Testis (tissue), 3 donors: Measurements from ENCODE around the gene LRRC8C. TPM values are rescaled to one million over a fixed set of nuclear protein-coding genes. Genes with fewer than 3 reads are reported as not detected.

Source experiments
- DNase-seq: peaks from one replicate; pipeline ENCODE4 v3.0.0-alpha.2; 2019
- H3K27ac ChIP-seq, 2 donors: fragments of 200-600 bp; sonication (generic); one replicate each; pipeline ENCODE4 v1.5.1; 2019
- H3K27me3 ChIP-seq: fragments of 200-600 bp; sonication (generic); one replicate; pipeline ENCODE4 v1.5.1; 2019
- H3K36me3 ChIP-seq: fragments of 200-600 bp; sonication (generic); one replicate; pipeline ENCODE4 v1.5.1; 2017; ENCODE audit warnings: low read depth; ENCODE audit errors: missing control alignments
- H3K4me1 ChIP-seq: fragments of 200-600 bp; sonication (generic); one replicate; pipeline ENCODE4 v1.5.1; 2019
- H3K4me3 ChIP-seq, 2 donors: fragments of 200-600 bp; sonication (generic); one replicate each; pipeline ENCODE4 v1.5.1; 2017 to 2019
- H3K9me3 ChIP-seq: fragments of 200-600 bp; sonication (generic); one replicate; pipeline ENCODE4 v1.5.1; 2017
- POLR2A ChIP-seq: fragments of 450-650 bp; IDR thresholded peaks from one replicate; pipeline ENCODE4 v1.6.1; 2017; ENCODE audit warnings: antibody characterized with exemption, mild to moderate bottlenecking, moderate library complexity
- WGBS, 2 donors: methylation state at CpG; one replicate each; pipeline ENCODE4 v1.1.5; 2018; 5-methylcytosine and 5-hydroxymethylcytosine counted together
- intact Hi-C: fragments of 100-400 bp; cut with DNase I; formaldehyde crosslinking; loops from one replicate; pipeline ENCODE4 v1.15.1; 2023; ENCODE audit warnings: low total_unique reads
- polyA plus RNA-seq: library from polyadenylated mRNA; stranded (reverse); fragments of 350-450 nt; fragmentation: Illumina TruSeq; extraction: RNeasy Lipid Tissue Mini Kit (QIAGEN cat#74804); gene quantifications from one replicate; pipeline ENCODE4 v1.2.3, GENCODE V29; 2014; ENCODE audit warnings: low read depth, low replicate concordance; ENCODE audit not compliant: insufficient read depth
- total RNA-seq, 2 donors: library from RNA; depleted of rRNA; stranded (reverse); fragments of >200 nt; gene quantifications; one replicate each; pipeline ENCODE4 v1.2.3, GENCODE V29; 2016
- TF ChIP-seq, protein P1 (sequence below), 3 experiments: fragments of 450-650 bp in 2 of 3; fragments of 200-600 bp in 1 of 3; sonication (generic) in 1 of 3; IDR thresholded peaks; one replicate each; pipeline ENCODE4 v1.5.1; 2016 to 2019; ENCODE audit warnings: antibody characterized with exemption in 3 of 3, mild to moderate bottlenecking in 2 of 3, moderate library complexity in 1 of 3

Gene LRRC8C
- total and polyA plus RNA-seq, 3 donors from 2014 or later = 8.2 to 19.8 (median 16.2) TPM

DNA sequence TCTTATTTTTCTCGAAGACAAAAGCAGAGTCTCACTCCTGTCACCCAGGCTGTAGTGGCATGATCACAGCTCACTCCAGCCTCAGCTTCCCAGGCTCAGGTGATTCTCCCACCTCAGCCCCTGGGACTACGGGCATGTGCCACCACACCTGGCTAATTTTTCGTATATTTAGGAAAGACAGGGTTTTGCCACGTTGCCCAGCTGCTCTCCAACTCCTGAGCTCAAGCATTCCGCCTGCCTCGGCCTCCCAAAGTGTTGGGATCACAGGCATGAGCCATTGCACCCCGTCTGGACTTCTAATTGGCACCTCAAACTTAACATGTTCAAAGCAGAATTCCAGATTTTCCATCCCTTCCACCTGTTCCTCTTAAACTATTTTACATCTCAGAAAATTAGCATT lies 19.0 kb upstream of the LRRC8C start:
- intact Hi-C loops = no loop called here
- no peak for DNase-seq
- Histone ChIP-seq H3K4me3 (no peak overlapping the region), H3K4me1 (peaks cover 13% of the 10 kb centered on the region), H3K27me3 (no peaks in the 10 kb centered on the region), H3K9me3 (no peaks in the 10 kb centered on the region), H3K36me3 (no peaks in the 10 kb centered on the region), H3K27ac (no peak overlapping the region)
- WGBS, 2 donors = 86 to 92% methylated on average over 7 of the region's 7 CpGs
- TF ChIP-seq, protein P1, sequence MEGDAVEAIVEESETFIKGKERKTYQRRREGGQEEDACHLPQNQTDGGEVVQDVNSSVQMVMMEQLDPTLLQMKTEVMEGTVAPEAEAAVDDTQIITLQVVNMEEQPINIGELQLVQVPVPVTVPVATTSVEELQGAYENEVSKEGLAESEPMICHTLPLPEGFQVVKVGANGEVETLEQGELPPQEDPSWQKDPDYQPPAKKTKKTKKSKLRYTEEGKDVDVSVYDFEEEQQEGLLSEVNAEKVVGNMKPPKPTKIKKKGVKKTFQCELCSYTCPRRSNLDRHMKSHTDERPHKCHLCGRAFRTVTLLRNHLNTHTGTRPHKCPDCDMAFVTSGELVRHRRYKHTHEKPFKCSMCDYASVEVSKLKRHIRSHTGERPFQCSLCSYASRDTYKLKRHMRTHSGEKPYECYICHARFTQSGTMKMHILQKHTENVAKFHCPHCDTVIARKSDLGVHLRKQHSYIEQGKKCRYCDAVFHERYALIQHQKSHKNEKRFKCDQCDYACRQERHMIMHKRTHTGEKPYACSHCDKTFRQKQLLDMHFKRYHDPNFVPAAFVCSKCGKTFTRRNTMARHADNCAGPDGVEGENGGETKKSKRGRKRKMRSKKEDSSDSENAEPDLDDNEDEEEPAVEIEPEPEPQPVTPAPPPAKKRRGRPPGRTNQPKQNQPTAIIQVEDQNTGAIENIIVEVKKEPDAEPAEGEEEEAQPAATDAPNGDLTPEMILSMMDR (IDR thresholded peaks at IDR 0.05) = no peak
- no peak for TF ChIP-seq POLR2A

DNA sequence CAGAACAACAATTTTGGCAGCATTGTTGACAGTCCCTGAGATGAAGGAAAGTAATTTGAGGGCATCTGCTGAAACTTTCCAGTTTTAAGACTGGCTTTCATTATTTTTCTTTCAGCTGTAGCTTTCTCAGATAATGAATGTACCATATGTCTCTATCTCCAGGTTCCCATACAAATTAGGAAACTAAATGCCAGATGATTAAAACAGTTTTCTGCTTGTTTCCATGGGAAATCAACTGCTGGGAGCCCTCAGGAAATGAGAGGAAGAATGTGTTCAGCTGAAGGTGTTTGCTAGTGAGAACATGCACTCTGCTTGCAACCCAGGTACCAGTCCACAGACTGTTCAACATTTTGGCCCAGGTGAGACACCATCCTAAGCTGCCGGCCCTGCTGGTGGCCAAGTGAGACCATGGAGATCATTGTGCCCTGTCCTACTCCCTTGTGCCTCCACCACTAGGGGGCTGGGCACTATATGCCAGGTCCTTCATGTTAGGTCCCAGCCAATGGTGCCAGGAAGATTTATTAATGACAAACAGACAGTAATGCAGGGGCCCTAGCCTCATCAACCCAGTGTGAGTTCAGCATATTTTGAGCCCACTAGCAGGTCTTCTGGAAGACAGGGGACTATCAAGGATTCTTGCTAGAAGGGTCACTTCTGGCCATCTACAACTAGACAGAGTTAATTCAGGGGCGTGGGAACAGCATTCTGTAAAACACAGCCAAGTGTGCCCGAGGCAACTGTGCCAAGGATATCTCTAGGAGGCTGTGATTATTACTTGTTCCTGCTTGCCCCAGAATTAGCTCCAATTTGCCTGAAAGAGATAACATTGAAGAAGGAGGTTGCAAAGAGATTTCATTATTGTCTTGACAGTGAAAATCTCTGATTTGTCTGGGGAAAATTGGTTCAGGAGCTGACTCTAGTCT lies 17.0 kb upstream of the LRRC8C start:
- DNase-seq = peak; percentile 54
- intact Hi-C loops = no loop called here
- Histone ChIP-seq H3K9me3 (no peaks in the 10 kb centered on the region), H3K27ac (peak overlapping the region; percentile 57 to 71), H3K4me1 (peaks cover 10% of the 10 kb centered on the region), H3K4me3 (no peak overlapping the region), H3K27me3 (no peaks in the 10 kb centered on the region), H3K36me3 (no peaks in the 10 kb centered on the region)
- TF ChIP-seq, protein P1 (IDR thresholded peaks at IDR 0.05) = peak in 2 of 3 experiments; percentile 12 to 19
- TF ChIP-seq POLR2A = no peak
- WGBS, 2 donors = 63 to 74% methylated on average over 3 of the region's 3 CpGs

DNA sequence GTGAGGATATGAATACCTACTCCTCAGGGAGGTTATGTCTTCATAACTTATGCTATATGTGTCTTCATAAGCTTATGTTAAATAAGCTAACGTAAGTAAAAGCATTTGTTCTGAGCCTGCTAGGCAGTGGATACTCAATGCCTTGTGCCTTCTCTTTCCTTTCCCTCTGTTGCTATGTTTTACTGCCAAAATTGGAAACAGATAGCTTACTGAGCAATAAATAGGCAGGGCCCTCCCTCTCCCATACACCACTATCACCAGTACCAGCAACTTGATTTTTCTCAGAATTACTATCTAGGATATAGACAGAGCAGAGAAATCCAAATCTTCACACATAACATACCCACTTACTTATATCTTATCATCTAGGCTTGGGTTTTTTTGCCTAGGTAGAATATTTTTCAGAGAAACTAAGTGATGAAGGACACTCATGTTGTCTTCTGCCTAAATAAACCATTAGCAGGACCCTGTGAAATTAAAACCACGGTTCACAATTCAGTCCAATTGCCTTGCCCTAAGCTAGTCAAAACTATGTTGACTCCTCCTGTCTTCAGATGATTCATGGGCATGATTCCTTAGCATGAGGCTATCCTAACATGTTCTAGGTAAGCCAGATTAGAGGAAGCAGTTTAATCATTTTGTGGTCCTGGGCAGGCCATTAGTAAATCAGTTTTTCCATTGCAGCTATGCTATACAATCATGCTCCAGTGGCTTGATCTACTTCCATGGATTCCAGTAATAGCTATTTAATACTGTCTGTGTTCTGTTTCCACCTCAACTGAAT lies 15.9 kb upstream of the LRRC8C start:
- TF ChIP-seq, protein P1 (IDR thresholded peaks at IDR 0.05) = no peak
- TF ChIP-seq POLR2A = no peak
- H3K36me3 ChIP-seq = no peaks in the 10 kb centered on the region
- H3K9me3 ChIP-seq = no peaks in the 10 kb centered on the region
- no peak overlapping the region for H3K4me3 ChIP-seq
- H3K27ac ChIP-seq = peak overlapping the region; percentile 34 to 71
- WGBS, 2 donors = 79 to 80% methylated on average over 2 of the region's 2 CpGs
- intact Hi-C loops = no loop called here
- H3K4me1 ChIP-seq = peaks cover 10% of the 10 kb centered on the region
- DNase-seq = no peak
- no peaks in the 10 kb centered on the region for H3K27me3 ChIP-seq

DNA sequence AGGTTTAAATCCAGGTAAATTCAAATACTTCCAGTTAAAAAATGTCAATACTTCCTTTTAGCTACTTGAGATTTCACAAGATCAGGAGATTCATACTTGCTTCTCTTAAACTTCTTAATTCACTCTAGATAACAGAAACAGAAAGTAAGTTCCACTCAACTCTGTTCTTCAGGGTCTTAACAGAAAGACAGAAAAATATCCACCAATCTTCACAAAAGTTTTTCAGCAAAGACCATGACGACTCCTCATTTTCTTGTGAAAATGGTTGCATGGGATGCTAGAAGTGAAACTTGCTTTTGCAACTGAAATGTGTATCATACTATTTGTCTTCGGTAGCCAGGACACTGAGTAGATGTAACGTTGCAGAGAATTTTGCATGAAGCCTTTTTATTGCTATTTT lies 12.3 kb upstream of the LRRC8C start:
- 65 to 69% methylated on average over 3 of the region's 3 CpGs for WGBS, 2 donors
- no peaks in the 10 kb centered on the region for H3K9me3 ChIP-seq
- no peaks in the 10 kb centered on the region for H3K36me3 ChIP-seq
- TF ChIP-seq POLR2A = no peak
- no peak for DNase-seq
- intact Hi-C loops = no loop called here
- H3K4me3 ChIP-seq = no peak overlapping the region
- peaks cover 15% of the 10 kb centered on the region for H3K4me1 ChIP-seq
- H3K27me3 ChIP-seq = no peaks in the 10 kb centered on the region
- no peak overlapping the region for H3K27ac ChIP-seq

DNA sequence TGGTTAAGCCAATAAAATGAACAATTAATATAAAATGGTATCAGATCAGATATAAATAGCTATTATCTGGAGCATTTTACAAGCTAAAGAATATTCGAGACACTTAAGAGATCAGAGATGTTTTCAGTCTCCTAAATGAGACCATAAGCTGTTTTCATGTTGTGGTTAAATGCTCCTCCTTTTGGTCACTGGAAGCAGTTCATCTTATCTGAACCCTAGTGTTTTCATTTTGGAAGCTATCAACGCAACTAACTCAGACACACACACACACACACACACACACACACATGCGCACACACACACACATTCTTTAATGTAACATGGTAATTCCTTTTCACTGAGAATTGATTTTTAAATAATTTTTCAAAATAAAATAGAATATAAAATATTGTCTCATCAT lies 10.0 kb upstream of the LRRC8C start:
- DNase-seq = no peak
- H3K4me1 ChIP-seq = peaks cover 5% of the 10 kb centered on the region
- H3K4me3 ChIP-seq = no peak overlapping the region
- peak overlapping the region in 1 of 2 donors; percentile 59 for H3K27ac ChIP-seq
- intact Hi-C loops = no loop called here
- no peaks in the 10 kb centered on the region for H3K36me3 ChIP-seq
- no peaks in the 10 kb centered on the region for H3K9me3 ChIP-seq
- no peaks in the 10 kb centered on the region for H3K27me3 ChIP-seq
- no peak for TF ChIP-seq POLR2A
- TF ChIP-seq, protein P1 (IDR thresholded peaks at IDR 0.05) = no peak
- WGBS, 2 donors = 57 to 64% methylated on average over 3 of the region's 3 CpGs
